ENCODE data around the gene KRT75.

DNA sequence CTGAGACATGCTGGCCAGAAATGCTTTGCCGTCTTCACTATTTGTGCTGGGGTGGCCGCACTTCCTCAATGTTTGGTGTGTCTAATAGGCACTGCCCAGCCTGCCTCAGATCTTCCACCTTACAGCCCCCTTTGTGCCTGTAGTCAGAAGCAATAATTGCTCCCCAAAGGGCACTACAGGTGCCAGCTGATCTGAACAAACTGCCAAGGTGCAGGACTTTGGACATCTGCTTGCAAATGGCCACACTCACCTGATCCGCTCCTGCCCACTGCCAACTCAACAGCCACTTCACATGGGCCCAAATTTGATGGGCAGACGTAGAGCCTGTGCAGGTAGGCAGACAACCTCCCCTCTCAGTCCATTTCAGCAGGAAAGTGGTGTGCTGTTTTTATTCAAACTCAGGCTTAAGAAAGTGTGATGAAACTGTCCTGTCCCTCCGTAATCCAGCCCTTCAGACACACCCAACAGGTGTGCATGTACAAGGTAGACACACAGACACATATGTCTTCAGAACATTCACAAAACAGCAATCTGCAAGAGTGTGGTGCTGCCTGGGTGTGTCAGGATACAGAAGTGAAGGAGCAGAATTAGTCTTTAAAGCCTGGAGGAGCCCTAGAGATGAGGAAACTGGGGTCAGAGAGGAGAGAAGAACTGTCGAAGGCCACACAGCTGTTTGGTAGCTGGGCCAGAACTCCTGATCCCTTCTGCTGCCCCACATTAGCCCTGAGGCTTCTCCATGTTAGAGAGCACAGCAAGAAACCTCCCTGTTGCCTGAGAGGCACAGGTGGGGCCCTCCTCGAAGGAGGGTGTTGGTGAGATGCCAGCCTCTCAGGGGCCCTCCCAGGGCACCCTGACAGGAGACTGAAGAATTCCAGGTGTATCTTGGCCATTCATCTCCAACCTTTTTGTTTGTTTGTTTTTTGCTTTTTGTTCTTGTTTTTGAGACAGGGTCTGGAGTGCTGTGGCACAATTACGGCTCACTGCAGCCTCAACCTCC, 4.4 kb upstream of the KRT75 start:
- TF ChIP-seq, protein P1, sequence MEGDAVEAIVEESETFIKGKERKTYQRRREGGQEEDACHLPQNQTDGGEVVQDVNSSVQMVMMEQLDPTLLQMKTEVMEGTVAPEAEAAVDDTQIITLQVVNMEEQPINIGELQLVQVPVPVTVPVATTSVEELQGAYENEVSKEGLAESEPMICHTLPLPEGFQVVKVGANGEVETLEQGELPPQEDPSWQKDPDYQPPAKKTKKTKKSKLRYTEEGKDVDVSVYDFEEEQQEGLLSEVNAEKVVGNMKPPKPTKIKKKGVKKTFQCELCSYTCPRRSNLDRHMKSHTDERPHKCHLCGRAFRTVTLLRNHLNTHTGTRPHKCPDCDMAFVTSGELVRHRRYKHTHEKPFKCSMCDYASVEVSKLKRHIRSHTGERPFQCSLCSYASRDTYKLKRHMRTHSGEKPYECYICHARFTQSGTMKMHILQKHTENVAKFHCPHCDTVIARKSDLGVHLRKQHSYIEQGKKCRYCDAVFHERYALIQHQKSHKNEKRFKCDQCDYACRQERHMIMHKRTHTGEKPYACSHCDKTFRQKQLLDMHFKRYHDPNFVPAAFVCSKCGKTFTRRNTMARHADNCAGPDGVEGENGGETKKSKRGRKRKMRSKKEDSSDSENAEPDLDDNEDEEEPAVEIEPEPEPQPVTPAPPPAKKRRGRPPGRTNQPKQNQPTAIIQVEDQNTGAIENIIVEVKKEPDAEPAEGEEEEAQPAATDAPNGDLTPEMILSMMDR (IDR thresholded peaks at IDR 0.05; ENCODE audit: low read depth, low read length, poor library complexity, severe bottlenecking): no peak
- TF ChIP-seq EZH2phosphoT487 (IDR thresholded peaks at IDR 0.05; ENCODE audit: borderline replicate concordance, low read length): no peak
